ENCODE results near the gene TBXAS1.

The TBXAS1 gene

DNA sequence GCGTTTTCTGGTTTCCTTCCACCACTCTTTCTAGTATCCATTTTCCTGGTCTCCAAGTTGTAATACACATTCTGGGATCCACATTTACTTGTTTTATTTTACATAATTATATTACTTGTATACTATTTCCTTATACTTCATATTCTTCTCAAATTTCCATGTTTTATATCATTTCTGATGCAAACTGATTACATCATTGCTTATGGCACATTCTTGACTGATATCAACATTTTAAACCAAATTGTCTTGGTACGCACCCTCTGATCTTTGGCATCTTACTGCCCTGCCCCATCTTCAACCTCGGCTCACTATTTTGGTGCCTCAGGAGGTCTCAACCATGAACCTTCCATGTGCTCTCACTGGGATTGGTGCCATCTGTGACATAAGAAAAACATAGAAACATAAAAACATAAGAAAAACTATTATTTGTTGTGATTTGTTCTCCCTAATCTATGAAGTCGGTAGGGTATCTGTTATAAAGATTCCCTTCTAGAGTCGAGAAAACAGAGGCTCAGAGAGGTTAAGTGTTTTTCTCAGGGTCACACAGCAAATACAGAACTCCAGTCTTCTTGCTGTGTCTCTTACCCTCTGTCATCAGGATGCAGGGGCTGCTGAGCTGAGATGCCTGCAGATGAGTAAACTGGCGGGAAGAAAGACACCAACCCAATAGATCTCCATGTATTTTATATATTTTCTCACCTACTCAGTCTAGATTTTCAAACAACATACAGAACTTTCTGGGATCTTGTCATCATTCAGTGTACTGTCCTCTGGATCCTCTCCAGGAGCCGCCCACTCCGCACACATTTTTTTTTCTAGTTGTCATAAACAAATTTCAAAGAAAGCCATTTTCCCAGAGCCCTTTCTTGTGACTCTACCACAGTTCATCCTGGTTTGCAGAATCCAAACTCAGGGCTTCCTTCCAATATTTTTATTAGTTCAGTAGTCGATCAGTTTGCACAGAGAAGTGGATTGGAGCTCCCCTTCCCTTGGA lies 154.2 kb downstream of the TBXAS1 start:
- no peak for DNase-seq (ENCODE audit: low read depth)

DNA sequence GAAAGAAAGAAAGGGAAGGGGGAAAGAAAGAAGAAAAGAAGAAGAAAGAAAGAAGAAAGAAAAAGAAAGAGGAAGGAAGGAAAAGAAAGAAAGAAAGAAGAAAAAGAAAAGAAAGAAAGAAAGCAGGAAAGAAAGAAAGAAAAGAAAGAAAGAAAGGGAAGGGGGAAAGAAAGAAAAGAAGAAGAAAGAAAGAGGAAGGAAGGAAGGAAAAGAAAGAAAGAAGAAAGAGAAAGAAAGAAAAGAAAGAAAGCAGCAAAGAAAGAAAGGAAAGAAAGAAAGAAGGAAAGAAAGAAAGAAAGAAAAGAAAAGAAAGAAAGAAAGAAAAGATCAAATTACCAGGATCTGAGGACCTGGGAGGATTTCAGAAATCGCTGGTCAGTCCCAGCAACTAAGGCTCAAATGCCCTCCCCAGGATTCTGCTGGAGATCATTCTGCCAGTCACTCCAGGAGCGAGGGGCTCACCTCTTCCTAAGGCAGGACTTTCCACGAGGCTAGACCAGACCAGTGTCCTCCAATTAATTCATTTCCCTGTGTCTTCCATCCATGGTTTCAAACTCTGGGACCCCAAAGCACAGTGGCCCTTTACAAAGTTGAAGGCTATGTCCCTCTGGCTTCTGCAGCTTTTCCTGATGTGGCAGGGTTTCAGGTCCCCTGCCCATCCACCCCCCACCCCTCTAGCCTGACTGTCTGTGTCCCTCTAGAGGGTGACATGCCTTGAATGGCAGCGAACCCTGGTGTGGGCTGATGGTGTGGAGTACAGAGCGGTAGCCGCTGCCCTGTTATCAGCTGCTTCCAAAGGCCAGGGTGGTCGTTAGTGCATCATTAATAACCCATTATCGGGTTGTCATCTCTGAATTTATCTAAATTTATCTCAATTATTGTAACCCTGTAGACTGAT lies 155.8 kb downstream of the TBXAS1 start:
- DNase-seq (ENCODE audit: low read depth): no peak

DNA sequence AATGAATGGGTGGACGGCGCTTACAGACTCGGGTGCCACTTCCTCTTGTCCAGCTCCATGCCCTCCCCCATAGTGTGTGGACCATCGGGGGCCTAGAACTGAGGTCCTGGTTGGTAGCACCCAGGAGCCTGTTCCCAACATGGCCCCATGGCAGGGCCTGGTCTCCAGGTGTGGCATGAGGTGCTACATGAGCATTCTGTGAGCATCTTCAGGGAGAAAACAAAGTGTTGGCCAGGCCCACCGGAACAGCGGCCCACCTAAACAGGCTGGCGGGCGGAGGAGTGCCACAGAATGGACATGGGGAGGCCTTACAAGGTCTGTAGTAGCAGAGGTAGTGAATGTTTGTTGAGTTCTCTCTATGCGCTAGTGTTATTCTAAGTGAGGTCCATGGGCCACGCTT lies 156.7 kb downstream of the TBXAS1 start:
- DNase-seq (ENCODE audit: low read depth): no peak

DNA sequence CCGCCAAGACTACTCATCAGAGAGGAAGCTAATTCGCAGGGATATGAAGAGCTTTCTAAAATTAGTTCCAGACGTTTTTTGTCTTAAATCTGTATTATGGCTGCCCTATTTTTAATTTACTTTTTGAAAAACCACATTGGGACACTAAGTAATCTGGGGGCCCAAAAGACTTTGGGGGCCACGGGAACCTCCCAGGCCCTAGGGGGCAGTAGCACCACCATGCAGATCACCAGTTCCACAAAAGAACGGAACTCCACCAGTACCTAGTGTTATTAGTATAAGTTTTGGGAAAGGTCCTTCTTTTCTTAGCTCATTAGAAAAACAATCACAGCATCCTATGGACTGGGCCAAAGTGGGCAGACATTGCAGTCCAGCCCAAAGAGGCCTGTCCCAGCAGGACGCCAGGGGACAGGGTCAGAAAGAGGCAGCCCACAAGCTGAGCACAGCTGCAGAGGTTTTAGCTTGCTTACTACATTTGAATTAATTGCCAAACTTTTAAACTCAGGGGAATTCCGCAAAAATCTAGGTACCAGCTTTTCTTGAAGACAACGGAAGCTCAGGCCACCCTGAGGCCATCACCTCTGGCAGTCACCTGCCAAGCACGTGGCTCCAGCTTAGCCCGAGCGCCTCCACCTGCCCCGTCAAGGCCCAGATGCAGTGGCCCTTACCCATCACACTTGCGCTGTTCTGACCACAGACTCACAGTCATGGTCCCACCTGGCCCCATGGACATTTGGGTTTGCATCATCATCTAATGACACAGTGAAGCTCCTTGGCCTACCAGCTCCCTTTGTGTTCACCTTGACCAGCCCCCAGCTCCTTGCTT lies 158.8 kb downstream of the TBXAS1 start:
- DNase-seq (ENCODE audit: low read depth): no peak

DNA sequence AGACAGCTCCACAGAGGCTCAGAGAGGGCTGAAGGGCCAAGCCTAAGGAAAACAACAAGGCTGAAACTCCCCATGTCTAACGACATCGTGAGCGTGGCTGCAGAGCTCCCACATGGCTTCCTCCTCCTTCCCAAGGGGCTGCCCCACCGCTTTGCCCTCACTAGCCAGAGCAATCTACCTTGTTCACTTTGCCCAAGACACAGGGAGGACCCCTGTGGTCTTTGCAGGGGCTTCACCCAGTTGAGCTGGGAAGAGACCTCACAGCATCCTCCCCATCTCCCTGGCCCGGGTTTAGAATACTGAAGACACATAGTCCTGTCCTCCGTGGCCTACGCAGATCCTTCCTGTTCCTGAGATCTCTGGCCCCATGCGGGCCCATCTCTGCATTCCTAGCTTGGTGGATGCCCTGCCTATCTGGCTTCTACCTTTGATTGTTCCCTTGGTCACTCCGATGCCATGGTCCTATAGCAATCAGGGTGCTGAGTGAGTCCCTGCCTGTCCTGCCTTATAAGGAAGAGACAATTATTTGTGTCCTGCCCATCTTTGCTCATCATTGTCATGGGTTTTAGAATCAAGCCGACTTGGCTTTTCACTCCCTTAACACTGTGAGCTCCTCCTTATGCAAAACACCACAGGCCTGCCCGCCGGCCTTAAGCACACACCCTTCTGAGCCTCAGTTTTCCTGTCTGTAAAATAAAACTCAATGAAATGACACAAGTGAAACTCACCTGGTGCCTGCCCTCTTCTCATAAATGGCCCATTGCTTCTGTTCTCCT lies 160.5 kb downstream of the TBXAS1 start:
- no peak for DNase-seq (ENCODE audit: low read depth)

DNA sequence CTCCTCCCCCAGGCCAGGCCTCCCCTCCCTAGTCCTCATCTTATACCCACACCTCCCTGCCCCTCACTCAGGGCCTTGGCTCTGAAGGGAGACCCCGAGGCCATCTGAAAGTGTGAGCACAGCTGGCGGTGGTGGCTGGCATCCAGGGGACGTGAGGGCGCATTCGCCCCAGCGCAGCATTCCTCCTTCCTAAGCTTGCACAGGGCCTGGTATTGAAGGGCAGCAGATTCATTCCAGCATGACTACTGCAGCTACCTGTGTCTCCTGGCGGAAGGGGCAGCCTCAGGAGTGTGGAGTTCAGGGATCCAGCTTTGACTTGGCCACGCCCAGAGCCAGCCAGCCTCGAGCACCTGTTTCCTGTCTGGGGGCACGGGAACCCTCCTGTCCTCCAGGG lies 161.1 kb downstream of the TBXAS1 start:
- DNase-seq (ENCODE audit: low read depth): no peak

DNA sequence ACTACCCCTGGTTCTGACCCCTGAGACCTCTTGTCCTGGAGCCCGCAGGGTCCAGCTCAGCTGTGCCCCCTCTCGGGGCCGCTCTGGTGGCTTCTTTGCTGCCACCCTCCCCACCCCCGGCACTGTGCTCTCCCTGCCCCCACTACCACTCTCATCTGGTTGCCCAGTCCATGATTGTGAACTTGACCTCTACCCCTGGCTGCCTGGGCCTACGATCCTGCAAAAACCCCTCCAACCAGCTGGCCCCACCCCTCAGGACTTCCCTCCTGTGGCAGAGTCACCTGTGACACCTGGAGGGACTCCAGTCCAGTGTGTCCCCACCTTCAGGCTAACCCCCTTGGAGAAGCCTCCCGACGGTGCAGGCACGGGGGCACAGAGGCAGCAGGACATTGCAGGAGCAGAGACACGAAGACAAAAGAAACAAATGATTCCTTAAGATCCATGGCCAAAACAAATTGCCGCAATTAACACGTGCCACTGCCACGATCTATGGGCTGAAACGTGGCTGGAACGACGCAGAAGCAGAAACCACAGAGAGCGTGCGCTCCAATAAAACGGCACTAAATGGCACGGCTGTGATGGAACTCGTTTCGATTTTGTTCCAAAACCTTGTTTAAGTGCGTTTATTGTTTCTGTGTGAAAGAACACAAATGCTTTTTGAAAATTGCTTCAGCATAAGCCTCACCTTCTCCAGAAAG lies 161.7 kb downstream of the TBXAS1 start:
- no peak for DNase-seq (ENCODE audit: low read depth)

DNA sequence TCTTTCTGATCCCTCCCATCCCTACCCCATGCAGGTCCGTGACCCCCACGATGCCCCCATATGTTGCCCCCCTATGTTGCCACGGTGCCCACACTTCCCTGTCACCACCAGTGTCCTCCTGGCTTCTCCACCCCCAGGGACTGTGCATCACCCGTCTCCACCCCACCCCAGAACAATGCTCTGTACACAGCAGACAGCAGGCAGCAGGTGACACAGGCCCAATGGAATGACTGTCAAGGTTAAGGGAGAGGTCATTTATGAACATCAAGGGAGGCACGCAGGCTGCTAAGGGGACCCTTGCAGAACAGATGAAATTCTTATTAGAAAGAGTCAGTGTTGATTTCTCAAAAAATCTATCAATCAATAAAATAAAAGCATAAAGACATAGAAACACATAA lies 162.2 kb downstream of the TBXAS1 start:
- DNase-seq (ENCODE audit: low read depth): no peak

DNA sequence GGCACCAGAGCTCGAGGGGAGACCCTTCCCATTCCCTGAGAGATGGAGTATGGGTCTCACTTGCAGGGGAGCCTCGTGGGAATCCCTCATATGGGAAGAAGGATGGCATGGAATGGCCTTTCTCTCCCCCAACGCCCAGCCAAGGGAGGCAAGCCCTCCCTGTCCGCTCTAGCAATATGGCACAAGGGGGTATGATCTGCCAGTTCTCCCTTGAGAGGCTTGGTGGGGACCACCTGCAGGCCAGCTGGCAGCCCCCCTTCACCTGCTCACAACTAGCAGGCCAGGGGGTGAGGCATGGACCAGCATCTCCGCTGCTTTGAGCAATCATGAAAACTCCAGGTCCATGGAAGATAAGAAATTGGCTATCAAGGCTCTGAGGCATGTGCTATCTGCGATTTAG lies 162.8 kb downstream of the TBXAS1 start:
- DNase-seq (ENCODE audit: low read depth): no peak

DNA sequence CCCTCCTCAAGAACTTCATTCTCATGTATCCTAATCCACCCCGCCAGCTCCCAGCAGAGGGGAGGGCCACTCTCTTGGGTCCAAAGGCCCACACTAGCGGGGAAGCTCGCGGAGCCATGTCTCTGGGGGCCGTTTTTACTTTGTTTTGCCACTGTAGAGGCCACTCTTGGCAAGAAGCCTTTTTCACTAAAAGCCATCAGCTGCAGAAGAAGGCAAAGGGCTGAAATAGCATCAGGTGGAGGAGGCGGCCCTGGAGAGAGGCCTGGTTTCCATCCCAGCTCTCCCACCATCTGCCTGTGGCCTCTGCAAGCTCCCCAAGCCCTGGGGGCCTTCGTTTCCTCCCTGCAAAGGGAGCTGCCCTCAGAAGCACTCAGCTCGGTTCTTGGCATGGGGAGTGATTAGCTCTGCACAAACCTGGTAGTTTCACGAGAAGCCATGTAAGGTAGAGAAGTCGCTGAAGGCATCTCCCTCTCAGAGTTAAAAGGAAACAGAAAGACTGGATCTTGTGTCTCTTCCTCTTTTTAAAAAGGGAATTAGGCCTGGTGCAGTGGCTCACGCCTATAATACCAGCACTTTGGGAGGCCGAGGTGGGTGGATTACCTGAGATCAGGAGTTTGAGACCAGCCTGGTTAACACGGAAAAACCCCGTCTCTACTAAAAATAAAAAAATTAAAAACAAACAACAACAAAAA lies 163.4 kb downstream of the TBXAS1 start:
- DNase-seq (ENCODE audit: low read depth): no peak

DNA sequence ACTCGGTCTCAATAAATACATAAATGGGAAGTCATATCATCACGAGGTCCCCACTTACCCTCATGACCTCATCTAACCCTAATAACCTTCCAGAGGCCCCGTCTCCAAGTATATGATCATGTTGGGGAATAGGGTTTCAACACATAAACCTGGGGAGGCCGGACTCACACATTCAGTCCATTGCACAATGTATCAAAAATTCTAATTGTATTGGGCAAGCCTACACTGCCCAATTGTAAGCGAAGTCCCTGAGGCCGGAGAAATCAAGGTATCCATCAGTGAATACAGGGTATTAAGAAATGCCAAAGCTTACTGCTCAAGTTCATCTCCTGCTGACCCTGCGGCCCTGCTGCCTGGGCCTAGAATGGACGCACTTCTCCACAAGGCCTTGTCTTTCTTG lies 164.1 kb downstream of the TBXAS1 start:
- DNase-seq (ENCODE audit: low read depth): no peak

DNA sequence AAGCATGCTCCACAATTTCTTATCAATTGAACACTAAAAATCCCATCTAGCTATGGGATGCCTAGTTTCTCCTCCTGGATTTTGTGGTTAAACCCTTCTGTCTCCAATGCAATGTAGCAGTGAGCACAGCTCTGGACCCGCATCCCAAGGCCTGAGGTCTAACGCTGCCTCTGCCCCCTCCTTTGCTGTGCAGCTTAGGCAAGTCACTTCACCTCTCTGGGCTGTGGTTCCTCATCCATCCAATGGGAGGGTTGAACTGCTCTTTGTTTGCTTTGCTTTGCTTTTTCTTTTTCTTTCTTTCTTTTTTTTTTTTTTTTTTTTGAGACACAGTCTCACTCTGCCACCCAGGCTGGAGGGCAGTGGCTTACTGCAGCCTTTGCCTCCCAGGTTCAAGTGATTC lies 164.5 kb downstream of the TBXAS1 start:
- no peak for DNase-seq (ENCODE audit: low read depth)

DNA sequence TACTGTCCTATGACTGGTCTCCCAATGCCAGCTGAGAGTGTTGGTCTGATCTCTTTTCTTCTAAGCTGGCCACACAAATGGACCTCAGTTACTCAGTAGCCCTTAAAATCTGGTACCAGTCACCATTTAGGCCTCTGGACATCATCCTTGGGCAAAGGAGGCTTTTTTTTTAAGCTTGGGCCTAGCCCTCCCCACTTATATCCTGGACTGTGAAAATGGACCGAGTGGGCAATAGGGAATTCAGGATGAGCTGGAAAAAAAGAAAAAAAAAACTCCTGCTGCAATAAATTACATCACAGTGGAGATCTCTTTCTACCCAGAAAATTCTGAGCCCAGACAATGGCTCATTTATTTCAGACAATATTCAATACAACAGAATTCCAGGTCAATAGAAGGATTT lies 165.3 kb downstream of the TBXAS1 start:
- no peak for DNase-seq (ENCODE audit: low read depth)

DNA sequence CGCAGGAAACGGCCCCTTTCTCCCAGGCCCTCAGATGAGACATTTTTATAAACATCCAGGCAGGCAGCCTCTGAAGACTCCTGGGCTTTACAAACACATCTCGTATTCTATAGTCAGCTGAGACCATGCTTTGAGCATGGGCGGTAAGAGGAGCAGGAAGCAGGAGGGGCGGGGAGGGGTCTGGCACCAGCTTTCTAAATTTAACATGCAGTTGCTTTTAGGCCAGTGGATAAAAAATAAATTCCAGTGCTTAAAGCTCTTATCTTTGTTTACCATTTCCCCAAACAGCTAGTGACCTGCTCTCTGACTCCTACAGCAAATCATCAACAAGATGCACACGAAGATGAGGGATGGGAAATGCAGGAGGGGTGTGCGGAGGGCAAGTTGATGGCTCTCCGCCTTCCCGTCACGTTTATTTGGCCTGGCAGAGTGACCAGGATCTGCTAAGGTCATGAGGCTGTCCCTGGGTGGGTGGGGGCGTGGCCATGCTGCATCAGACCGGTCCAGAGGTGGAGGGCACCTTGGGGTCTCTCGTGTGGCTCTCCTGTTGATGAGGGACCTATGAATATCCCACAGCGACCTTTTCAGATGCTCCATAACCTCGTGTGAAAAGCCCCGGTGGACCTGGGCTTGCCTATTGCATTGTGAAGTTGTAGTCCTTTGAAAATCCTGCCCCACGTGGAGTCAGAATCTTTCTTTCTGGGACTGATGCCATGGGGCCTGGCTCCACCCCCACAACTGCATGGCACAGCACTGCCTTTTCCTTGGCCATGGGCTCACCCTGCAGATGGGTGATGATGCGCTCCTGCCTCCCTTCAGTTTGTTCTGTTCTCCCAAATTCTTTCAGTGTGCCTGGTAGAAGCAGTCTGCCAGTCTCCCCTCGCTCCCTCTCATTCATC lies 166.2 kb downstream of the TBXAS1 start:
- DNase-seq (ENCODE audit: low read depth): no peak

DNA sequence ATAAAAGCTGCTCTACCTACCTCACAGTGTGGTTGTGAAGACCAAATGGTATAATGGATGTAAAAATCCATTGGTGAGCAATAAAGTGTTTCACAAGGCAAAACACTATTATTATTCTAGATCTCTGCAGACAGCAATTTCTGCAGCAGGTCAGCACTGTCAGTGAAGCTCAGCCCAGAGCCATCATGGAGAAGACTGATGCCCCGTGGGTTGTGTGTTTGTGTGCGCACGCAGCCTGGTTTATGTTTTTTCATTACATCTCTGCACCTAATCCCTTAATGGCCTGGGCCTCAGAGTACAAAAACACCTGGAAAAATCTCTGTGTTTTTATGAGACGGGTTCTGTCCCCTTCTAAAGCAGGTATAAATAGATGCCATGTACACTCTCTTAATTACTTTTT lies 169.5 kb downstream of the TBXAS1 start:
- DNase-seq (ENCODE audit: low read depth): no peak

DNA sequence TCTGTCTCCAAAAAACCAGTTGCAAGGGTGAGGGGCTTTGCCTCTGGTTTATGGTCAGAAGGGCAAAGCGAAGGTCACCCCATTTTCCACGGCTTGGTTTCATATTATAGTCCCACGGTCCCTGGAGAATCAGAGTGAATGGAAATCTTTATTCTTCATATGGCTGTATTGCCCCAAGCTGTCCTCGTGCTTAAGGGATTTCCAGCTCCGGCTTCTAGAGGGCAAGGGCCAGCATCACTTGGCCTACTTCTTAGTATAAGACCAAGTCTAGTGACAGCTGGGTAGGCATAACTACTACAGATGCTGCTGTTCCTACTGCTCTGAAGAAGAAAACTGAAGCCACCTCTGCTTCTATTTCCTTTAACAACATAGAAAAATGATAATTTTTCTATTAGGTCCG lies 170.5 kb downstream of the TBXAS1 start:
- no peak for DNase-seq (ENCODE audit: low read depth)

DNA sequence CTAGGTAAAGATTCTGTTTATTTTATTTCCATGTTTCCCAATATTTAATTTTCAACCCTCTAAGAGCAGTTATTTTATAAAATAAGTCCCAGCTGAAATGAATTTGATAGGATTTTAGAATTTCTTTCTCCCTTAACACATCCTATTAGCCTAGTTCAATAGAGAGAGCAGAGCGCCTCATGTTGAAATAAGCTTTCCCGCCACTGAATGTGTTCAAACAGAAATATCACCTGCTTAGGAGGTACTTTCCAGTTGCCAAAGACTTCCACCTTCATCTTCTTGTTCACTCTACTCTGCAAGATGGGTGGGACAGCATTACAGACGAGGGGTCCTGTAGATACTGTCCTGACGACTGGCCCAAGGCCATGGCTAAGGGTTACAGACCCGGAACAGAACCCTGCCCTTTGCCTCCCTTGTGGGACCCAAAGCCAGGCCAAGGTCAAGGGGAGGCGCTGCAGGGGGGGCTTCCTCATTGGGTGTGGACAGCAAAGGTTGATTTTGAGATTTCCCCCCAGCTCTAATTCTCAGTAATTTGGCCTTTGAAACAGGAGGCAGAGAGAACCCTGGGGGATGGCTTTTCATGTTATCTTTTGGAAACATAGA lies 171.7 kb downstream of the TBXAS1 start:
- DNase-seq (ENCODE audit: low read depth): no peak

DNA sequence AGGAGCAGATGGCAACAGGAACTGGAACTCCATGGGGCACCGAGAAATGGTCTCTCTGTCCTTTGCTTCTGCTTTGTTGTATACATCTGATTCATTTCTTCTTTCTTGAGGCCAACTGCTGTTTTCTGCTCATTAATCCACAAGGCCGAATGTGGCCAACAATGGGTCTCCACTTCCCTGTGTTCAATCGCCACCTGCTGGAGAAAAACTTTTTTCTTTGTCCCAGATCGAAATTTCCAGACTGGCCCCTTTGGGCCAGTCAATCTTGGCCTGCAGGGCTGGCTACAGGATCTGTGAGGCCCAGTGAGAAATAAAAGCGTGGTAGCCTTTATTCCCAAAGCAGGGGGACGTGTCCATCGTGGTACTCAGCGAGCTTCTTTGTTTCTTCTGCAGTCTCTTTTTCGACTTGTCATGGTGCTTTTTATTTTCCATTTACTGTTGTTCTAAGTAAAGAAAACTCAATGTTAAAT lies 174.9 kb downstream of the TBXAS1 start:
- no peak for DNase-seq (ENCODE audit: low read depth)

Measured in stimulated activated CD8-positive, alpha-beta memory T cell treated with anti-CD3 and anti-CD28 coated beads, Interleukin-7, amount 100 ng/mL, for 24 hours (primary cell).